HG03097 (cell line): ENCODE measurements around the gene CASKIN2.
"Not testable (repeated sequence)": the region's sequence is repeated elsewhere in the genome, so short reads cannot be mapped to it uniquely, and the experiment has no call there.

Experiments
- ATAC-seq: cut with Tn5 transposase; IDR thresholded peaks from one replicate; pipeline ENCODE4 v1.9.1; 2021; ENCODE audit not compliant: unreplicated experiment, low FRiP score

CASKIN2 gene

GRCh38 chr17:75524269-75524969 is 9.1 kb upstream of the CASKIN2 start:
- ATAC-seq, result no peak

GRCh38 chr17:75523647-75524046 is 8.3 kb upstream of the CASKIN2 start:
- ATAC-seq, result no peak

GRCh38 chr17:75521951-75522727 is 6.8 kb upstream of the CASKIN2 start:
- no peak for ATAC-seq

- ATAC-seq, result no peak
Measured at GRCh38 chr17:75521290-75521689, 6.0 kb upstream of the CASKIN2 start.

- not testable (repeated sequence) for ATAC-seq
Measured at GRCh38 chr17:75520413-75520812, 5.1 kb upstream of the CASKIN2 start.

GRCh38 chr17:75518983-75519537 is 3.7 kb upstream of the CASKIN2 start:
- no peak for ATAC-seq

- ATAC-seq, result no peak
Measured at GRCh38 chr17:75518201-75518600, 2.9 kb upstream of the CASKIN2 start.

GRCh38 chr17:75517297-75517865 is 2.0 kb upstream of the CASKIN2 start:
- ATAC-seq, result no peak

GRCh38 chr17:75516619-75517296 is 1.4 kb upstream of the CASKIN2 start:
- ATAC-seq, result peak; percentile 5

- ATAC-seq, result peak; percentile 58
Measured at GRCh38 chr17:75516255-75516618, 900 bp upstream of the CASKIN2 start, which contains the start of gene TSEN54. TSEN54 (plus strand) TSS chr17:75516528; CDS start chr17:75516561, 33 bp downstream.

GRCh38 chr17:75514919-75515495 is 330 bp downstream of the CASKIN2 start:
- ATAC-seq, result no peak

GRCh38 chr17:75514299-75514918 is 928 bp downstream of the CASKIN2 start:
- ATAC-seq, result no peak

GRCh38 chr17:75513641-75514000 is 1.7 kb downstream of the CASKIN2 start:
- no peak for ATAC-seq

- no peak for ATAC-seq
Measured at GRCh38 chr17:75512926-75513640, 2.3 kb downstream of the CASKIN2 start.

- ATAC-seq, result no peak
Measured at GRCh38 chr17:75511610-75512575, 3.4 kb downstream of the CASKIN2 start.

- ATAC-seq, result no peak
Measured at GRCh38 chr17:75511270-75511609, 4.1 kb downstream of the CASKIN2 start.

GRCh38 chr17:75509528-75510258 is 5.6 kb downstream of the CASKIN2 start:
- ATAC-seq, result no peak

GRCh38 chr17:75508931-75509361 is 6.4 kb downstream of the CASKIN2 start:
- no peak for ATAC-seq
